ENCODE data around the gene DLGAP1. TPM values are rescaled to one million over a fixed set of nuclear protein-coding genes. Genes with fewer than 3 reads are reported as not detected.

The DLGAP1 gene
- total and polyA plus RNA-seq, 2 experiments from 2014 or later: 17.0 to 48.5 TPM

- Mint-ChIP-seq H3K4me1 (peaks cover 13% of the 10 kb centered on the region), H3K36me3 (ENCODE audit: low read depth) (no peaks in the 10 kb centered on the region), H3K27me3 (ENCODE audit: insufficient read depth, low read depth, poor library complexity) (peaks cover 2% of the 10 kb centered on the region), H3K9me3 (no peaks in the 10 kb centered on the region), H3K4me3 (no peak overlapping the region), H3K27ac (no peak overlapping the region)
- H3K36me3 ChIP-seq (ENCODE audit: insufficient read depth): no peaks in the 10 kb centered on the region
- H3F3A ChIP-seq (replicated peaks; ENCODE audit: low read depth): no peaks in the 10 kb centered on the region
- H2AFZ ChIP-seq: no peak overlapping the region
- no peak overlapping the region for H3K4me2 ChIP-seq
- DNase-seq (ENCODE audit: low spot score): no peak
- H3K9me2 ChIP-seq (ENCODE audit: insufficient read depth): no peaks in the 10 kb centered on the region
- ATAC-seq: no peak
- H3K27me3 ChIP-seq (ENCODE audit: insufficient read depth): no peaks in the 10 kb centered on the region
- TF ChIP-seq STAT1 (IDR thresholded peaks at IDR 0.05; ENCODE audit: unreplicated experiment) (no peak), ZNF331 (CRISPR knock-in tag; IDR thresholded peaks at IDR 0.05; ENCODE audit: low read depth) (no peak), JUNB (IDR thresholded peaks at IDR 0.05; ENCODE audit: unreplicated experiment) (no peak), REST (IDR thresholded peaks at IDR 0.05; ENCODE audit: unreplicated experiment) (no peak), NANOG (IDR thresholded peaks at IDR 0.05; ENCODE audit: borderline replicate concordance) (no peak), ZNF462 (CRISPR knock-in tag; IDR thresholded peaks at IDR 0.05) (no peak), POLR2AphosphoS5 (IDR thresholded peaks at IDR 0.05; ENCODE audit: low read depth) (no peak), CREB1 (CRISPR knock-in tag; IDR thresholded peaks at IDR 0.05; ENCODE audit: low read depth) (no peak), ZNF114 (CRISPR knock-in tag; IDR thresholded peaks at IDR 0.05) (no peak), EZH2phosphoT487 (IDR thresholded peaks at IDR 0.05; ENCODE audit: unreplicated experiment) (no peak)
- H4K20me1 ChIP-seq (replicated peaks; ENCODE audit: insufficient read depth): no peaks in the 10 kb centered on the region
- no peak overlapping the region for H3K4me3 ChIP-seq
- no peak overlapping the region for H3K27ac ChIP-seq (ENCODE audit: low read depth)
- H3K4me1 ChIP-seq (ENCODE audit: insufficient read depth): peaks cover 7% of the 10 kb centered on the region; the same call in 1 of the 2 replicates
- H3K79me2 ChIP-seq (replicated peaks; ENCODE audit: insufficient read depth): no peaks in the 10 kb centered on the region
Measured at GRCh38 chr18:3791238-3791637, 663.9 kb downstream of the DLGAP1 start.

All from GM23338 (cell line).